SU-DHL-6 (cell line): ENCODE data around the gene PRSS50.

Source experiments
- EZH2phosphoT487 ChIP-seq: fragments of 200-600 bp; sonication (generic), shearing (Covaris generic); conservative IDR thresholded peaks from 2 replicates; pipeline ENCODE4 v1.6.1; 2018; ENCODE audit warnings: mild to moderate bottlenecking, antibody characterized with exemption, low read length, moderate library complexity, mixed read lengths
- TF ChIP-seq, protein P1 (sequence below): fragments of 200-600 bp; sonication (generic); IDR thresholded peaks from one replicate; pipeline ENCODE4 v1.5.1; 2017; ENCODE audit warnings: antibody characterized with exemption, mild to moderate bottlenecking, low read length, moderate library complexity; ENCODE audit not compliant: insufficient read depth, poor library complexity, severe bottlenecking

DNA sequence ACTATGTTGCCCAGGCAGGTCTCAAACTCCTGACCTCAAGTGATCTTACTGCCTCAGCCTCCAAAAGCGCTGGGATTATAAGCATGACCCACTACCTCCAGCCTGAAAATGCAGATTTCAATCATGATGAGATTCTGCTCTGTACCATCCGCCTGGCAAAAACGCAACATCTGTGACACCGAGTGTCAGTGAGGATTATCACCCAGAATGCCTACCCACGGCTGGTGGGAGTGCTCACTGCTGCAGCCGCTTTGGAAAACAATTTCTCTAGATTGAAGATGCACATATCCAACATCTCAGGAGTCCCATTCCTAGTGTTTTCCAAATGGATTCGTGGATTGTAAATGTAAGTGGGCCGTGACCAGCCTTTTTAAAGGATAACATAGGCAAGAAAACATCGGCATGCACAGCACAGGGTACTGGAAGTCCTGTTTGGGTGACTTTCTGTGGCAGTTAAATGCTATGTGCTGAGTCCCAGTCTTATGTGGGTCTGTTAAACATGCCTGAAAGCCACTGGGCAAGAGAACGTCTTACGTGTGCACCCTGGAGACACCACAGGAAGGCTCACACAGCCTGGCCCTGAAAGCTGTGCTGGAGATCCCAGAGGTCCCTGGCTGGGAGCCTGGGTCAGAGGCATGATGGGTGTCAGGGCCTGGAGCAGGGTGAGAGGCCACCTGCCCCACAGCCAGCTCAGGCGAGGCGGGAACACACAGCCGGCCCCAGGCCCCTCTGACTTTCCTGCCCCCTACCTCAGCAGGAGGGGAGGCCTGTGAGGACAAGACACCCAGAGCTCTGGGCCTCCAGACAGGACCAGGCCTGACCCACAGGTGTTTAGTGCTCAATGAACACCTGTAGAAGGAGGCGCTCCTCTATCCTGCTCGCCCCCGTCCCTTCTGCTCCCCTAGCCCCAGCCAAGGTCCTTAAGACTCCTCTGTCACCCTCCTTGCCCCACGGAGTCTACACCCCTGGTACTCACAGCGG is 918 bp downstream of the PRSS50 start:
- TF ChIP-seq, protein P1, sequence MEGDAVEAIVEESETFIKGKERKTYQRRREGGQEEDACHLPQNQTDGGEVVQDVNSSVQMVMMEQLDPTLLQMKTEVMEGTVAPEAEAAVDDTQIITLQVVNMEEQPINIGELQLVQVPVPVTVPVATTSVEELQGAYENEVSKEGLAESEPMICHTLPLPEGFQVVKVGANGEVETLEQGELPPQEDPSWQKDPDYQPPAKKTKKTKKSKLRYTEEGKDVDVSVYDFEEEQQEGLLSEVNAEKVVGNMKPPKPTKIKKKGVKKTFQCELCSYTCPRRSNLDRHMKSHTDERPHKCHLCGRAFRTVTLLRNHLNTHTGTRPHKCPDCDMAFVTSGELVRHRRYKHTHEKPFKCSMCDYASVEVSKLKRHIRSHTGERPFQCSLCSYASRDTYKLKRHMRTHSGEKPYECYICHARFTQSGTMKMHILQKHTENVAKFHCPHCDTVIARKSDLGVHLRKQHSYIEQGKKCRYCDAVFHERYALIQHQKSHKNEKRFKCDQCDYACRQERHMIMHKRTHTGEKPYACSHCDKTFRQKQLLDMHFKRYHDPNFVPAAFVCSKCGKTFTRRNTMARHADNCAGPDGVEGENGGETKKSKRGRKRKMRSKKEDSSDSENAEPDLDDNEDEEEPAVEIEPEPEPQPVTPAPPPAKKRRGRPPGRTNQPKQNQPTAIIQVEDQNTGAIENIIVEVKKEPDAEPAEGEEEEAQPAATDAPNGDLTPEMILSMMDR: no peak
- no peak for TF ChIP-seq EZH2phosphoT487
